Adipocyte (in vitro differentiated cells): ENCODE measurements around the gene ALDH8A1.

Source experiments
- DNase-seq: peaks from one replicate; pipeline ENCODE4 v3.0.0-alpha.2; 2015; ENCODE audit warnings: low read depth
- H3K27me3 ChIP-seq: replicated peaks from 2 replicates; pipeline ENCODE4 v1.7.0; 2013; ENCODE audit warnings: mild to moderate bottlenecking, low read length, moderate library complexity; ENCODE audit not compliant: control insufficient read depth, insufficient read depth
- H3K36me3 ChIP-seq: 2 replicates; pipeline ENCODE4 v1.7.0; 2013; ENCODE audit warnings: low read length, mild to moderate bottlenecking, moderate library complexity; ENCODE audit not compliant: control insufficient read depth, insufficient read depth, severe bottlenecking
- H3K4me1 ChIP-seq: 2 replicates; pipeline ENCODE4 v1.7.0; 2013; ENCODE audit warnings: mild to moderate bottlenecking, low read length, moderate library complexity; ENCODE audit not compliant: control insufficient read depth, insufficient read depth
- H3K4me3 ChIP-seq: 2 replicates; pipeline ENCODE4 v1.7.0; 2013; ENCODE audit warnings: mild to moderate bottlenecking, low read length, moderate library complexity
- H3K9ac ChIP-seq: 2 replicates; pipeline ENCODE4 v1.7.0; 2013; ENCODE audit warnings: mild to moderate bottlenecking, low read length, moderate library complexity
- H3K9me3 ChIP-seq: 2 replicates; pipeline ENCODE4 v1.7.0; 2013; ENCODE audit warnings: mild to moderate bottlenecking, low read length, moderate library complexity; ENCODE audit not compliant: control insufficient read depth

Gene ALDH8A1

GRCh38 chr6:134949927-134950326 lies at the start of gene ALDH8A1:
TSS of gene ALDH8A1 (minus strand) at chr6:134950101. CDS start at chr6:134950053, 48 bp downstream.
- Histone ChIP-seq H3K4me3 (no peak within 1 kb of the TSS), H3K9ac (no peak within 1 kb of the TSS), H3K4me1 (no peaks in the 10 kb centered on the region), H3K36me3 (no peaks in the 10 kb centered on the region), H3K9me3 (no peaks in the 10 kb centered on the region), H3K27me3 (no peaks in the 10 kb centered on the region)
- no peak for DNase-seq

GRCh38 chr6:134999107-134999506 lies 49.2 kb upstream of the ALDH8A1 start:
- Histone ChIP-seq H3K4me1 (no peaks in the 10 kb centered on the region), H3K9me3 (no peaks in the 10 kb centered on the region), H3K4me3 (no peak overlapping the region), H3K36me3 (peaks cover 28% of the 10 kb centered on the region), H3K9ac (no peak overlapping the region), H3K27me3 (no peaks in the 10 kb centered on the region)
- DNase-seq: no peak

- Histone ChIP-seq H3K9ac (no peak overlapping the region), H3K4me3 (no peak overlapping the region), H3K4me1 (no peaks in the 10 kb centered on the region), H3K9me3 (no peaks in the 10 kb centered on the region), H3K27me3 (no peaks in the 10 kb centered on the region), H3K36me3 (peaks cover 45% of the 10 kb centered on the region)
- no peak for DNase-seq
These were observed 47.5 kb upstream of the ALDH8A1 start for GRCh38 chr6:134997133-134997995.

GRCh38 chr6:134995536-134995935 lies 45.6 kb upstream of the ALDH8A1 start:
- DNase-seq: peak; percentile 28
- no peak overlapping the region for H3K4me3 ChIP-seq
- peaks cover 54% of the 10 kb centered on the region for H3K36me3 ChIP-seq
- H3K9ac ChIP-seq: no peak overlapping the region
- H3K27me3 ChIP-seq: no peaks in the 10 kb centered on the region
- no peaks in the 10 kb centered on the region for H3K9me3 ChIP-seq
- no peaks in the 10 kb centered on the region for H3K4me1 ChIP-seq

DNA sequence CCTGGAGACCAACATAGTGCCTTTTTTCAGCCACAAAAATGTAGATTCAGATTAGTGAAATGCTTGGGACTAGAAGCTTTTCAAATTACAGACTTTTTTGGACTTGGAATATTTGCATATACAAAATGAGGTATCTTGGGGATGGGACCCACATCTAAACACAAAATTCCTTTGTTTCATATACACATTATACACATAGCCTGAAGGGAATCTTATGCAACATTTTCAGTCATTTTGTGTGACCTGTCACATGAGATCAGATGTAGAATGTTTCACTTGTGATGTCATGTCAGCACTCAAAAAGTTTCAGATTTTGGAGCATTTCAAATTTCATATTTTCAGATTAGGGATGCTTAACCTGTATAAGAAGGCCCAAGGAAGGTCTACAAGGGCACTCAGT lies 44.5 kb upstream of the ALDH8A1 start:
- Histone ChIP-seq H3K27me3 (no peaks in the 10 kb centered on the region), H3K4me1 (no peaks in the 10 kb centered on the region), H3K9ac (no peak overlapping the region), H3K9me3 (no peaks in the 10 kb centered on the region), H3K36me3 (peaks cover 64% of the 10 kb centered on the region), H3K4me3 (no peak overlapping the region)
- DNase-seq: peak; percentile 37

- Histone ChIP-seq H3K4me3 (no peak overlapping the region), H3K27me3 (no peaks in the 10 kb centered on the region), H3K9ac (no peak overlapping the region), H3K4me1 (no peaks in the 10 kb centered on the region), H3K36me3 (peaks cover 66% of the 10 kb centered on the region), H3K9me3 (no peaks in the 10 kb centered on the region)
- no peak for DNase-seq
These were observed 42.3 kb upstream of the ALDH8A1 start for GRCh38 chr6:134992155-134992554.

DNA sequence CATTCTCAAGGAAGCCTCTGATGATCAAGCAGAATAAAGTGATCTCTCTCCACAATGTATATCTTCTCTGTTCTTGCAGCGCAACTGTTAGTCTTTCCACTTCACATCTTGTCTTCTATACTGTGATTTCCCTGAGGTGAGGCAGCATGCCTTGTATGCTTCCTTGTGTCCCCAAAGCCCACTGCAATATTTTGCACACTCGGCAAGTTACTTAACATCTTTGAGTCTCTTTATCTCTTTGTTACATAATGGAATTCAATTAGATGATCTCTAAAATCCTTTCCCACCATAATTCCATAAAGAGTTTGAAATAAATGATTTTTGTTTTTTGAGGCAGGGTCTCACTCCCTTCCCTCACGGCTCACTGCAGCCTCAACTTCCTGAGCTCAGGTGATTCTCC lies 40.4 kb upstream of the ALDH8A1 start:
- Histone ChIP-seq H3K9ac (no peak overlapping the region), H3K27me3 (no peaks in the 10 kb centered on the region), H3K36me3 (peaks cover 62% of the 10 kb centered on the region), H3K4me1 (no peaks in the 10 kb centered on the region), H3K9me3 (no peaks in the 10 kb centered on the region), H3K4me3 (no peak overlapping the region)
- DNase-seq: no peak

DNA sequence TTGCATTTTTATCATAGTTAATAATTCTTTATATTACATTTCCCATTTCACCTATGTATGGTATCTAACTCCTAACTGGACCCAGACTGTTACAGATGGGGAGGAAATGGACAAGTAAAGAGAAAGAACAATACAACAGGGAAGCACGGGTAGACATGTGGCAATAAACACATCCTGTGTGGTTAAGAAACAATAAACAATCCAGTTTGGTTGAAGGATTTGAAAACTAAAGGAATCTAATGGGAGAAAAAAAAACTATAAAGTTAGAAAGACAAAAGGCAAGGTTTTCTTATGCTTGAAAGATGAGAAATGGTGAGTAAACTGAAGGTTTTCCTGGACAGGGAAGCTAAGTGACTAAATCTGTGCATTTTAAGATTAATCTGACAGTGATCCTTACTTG lies 34.9 kb upstream of the ALDH8A1 start:
- Histone ChIP-seq H3K36me3 (peaks cover 60% of the 10 kb centered on the region), H3K4me1 (no peaks in the 10 kb centered on the region)

DNA sequence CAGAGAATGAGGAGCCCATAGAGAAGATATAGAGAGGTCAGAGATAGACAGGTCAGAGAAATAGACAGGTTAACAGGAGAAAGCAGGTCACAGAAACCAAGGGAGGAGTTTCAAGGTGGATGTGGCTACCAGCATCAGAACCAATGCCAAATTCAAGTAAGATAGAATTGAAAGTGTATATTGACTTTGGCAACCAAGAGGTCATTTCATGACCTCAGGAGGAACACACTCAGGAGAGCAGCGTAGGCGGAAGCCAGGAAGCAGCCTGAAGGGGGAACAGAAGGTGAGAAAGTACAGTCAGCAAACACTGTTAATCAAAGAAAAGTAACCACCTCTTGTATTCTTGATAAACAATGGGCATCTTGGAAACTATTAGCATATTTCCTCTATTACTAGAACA lies 33.9 kb upstream of the ALDH8A1 start:
- no peak for DNase-seq
- Histone ChIP-seq H3K4me1 (no peaks in the 10 kb centered on the region), H3K36me3 (peaks cover 59% of the 10 kb centered on the region), H3K4me3 (no peak overlapping the region), H3K9ac (no peak overlapping the region), H3K9me3 (no peaks in the 10 kb centered on the region), H3K27me3 (no peaks in the 10 kb centered on the region)

More for the DNA sequence above, 34.9 kb upstream of the ALDH8A1 start:
- DNase-seq: peak; percentile 26
- no peak overlapping the region for H3K4me3 ChIP-seq
- H3K9me3 ChIP-seq: no peaks in the 10 kb centered on the region
- H3K27me3 ChIP-seq: no peaks in the 10 kb centered on the region
- no peak overlapping the region for H3K9ac ChIP-seq

DNA sequence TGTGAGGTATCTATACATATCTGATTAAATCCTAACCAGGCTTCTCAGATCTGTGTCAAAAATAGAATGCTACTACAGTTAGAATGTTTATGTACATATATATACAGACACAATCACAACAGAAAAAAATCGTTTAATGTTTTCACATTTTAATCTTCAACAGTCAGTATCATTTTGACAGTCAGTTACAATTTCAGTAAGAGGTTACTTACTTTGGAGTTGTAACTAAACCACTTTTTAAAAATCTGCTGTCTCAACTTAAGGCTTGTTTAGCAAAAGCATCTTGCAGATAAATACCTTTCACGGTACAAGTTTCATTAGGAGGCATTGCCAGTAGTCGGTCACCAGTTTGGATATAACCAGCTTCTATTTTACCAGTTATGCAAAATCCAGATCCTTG lies 32.3 kb upstream of the ALDH8A1 start:
- peaks cover 71% of the 10 kb centered on the region for H3K36me3 ChIP-seq
- no peak overlapping the region for H3K9ac ChIP-seq

DNA sequence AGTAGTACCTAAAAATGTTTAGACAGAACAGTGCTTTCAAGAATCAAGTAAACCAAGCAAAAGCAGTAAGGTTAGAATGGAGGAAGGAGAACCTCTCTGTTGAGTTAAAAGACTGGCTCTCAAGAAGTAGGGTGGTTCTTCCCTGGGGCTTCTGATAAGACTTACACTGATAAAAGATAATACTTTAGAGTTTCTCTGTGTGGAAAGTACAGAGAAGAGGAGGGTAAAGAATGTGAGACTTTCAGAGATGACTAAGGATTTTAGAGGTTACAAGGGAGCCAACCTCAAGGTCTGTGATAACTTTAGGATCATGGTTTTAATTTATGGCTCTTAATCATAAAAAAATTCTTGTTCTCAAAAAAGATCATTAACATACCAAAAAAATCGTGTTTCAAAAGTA lies 30.9 kb upstream of the ALDH8A1 start:
- H3K4me1 ChIP-seq: no peaks in the 10 kb centered on the region
- no peak for DNase-seq
- no peak overlapping the region for H3K9ac ChIP-seq
- H3K9me3 ChIP-seq: no peaks in the 10 kb centered on the region
- no peaks in the 10 kb centered on the region for H3K27me3 ChIP-seq
- no peak overlapping the region for H3K4me3 ChIP-seq
- H3K36me3 ChIP-seq: peaks cover 76% of the 10 kb centered on the region

More for the DNA sequence above, 32.3 kb upstream of the ALDH8A1 start:
- Histone ChIP-seq H3K27me3 (no peaks in the 10 kb centered on the region), H3K4me1 (no peaks in the 10 kb centered on the region), H3K4me3 (no peak overlapping the region), H3K9me3 (no peaks in the 10 kb centered on the region)
- no peak for DNase-seq

- Histone ChIP-seq H3K4me1 (no peaks in the 10 kb centered on the region), H3K4me3 (no peak overlapping the region), H3K36me3 (peaks cover 65% of the 10 kb centered on the region)
These were observed 29.2 kb upstream of the ALDH8A1 start for GRCh38 chr6:134979142-134979541.

More at GRCh38 chr6:134979142-134979541, 29.2 kb upstream of the ALDH8A1 start:
- Histone ChIP-seq H3K9me3 (no peaks in the 10 kb centered on the region), H3K27me3 (no peaks in the 10 kb centered on the region), H3K9ac (no peak overlapping the region)
- DNase-seq: no peak
